A673 (cell line): ENCODE results near the gene MYH10. TPM values are rescaled to one million over a fixed set of nuclear protein-coding genes. Genes with fewer than 3 reads are reported as not detected.
A peak's percentile ranks its signal among the peaks of the same experiment; 100 is the strongest.

Experiments used
- BruUV-seq: library from RNA; stranded (reverse); fragments of 400-500 nt; replicated peaks from 2 replicates; lab custom pipeline; 2021; lab: Mats Ljungman, UMichigan
- CTCF ChIA-PET: fragments of 300-600 bp; sonication (Branson Sonifier 250); formaldehyde crosslinking; loops from one replicate; lab custom pipeline; 2022; ENCODE audit warnings: antibody characterized with exemption; lab: Charles Lee
- POLR2A ChIA-PET: fragments of 300-600 bp; sonication (Branson Sonifier 250); formaldehyde crosslinking; loops from one replicate; lab custom pipeline; 2022; ENCODE audit warnings: antibody characterized with exemption; ENCODE audit not compliant: low non-redundant PET; lab: Charles Lee
- DNase-seq: peaks from one replicate; pipeline ENCODE4 v3.0.0-alpha.2; 2015; ENCODE audit warnings: low spot score
- H3K27ac ChIP-seq: fragments of 200-600 bp; sonication (generic); 2 replicates; pipeline ENCODE4 v1.5.1; 2016; ENCODE audit warnings: mixed run types, low read depth, mild to moderate bottlenecking, mixed read lengths, antibody characterized with exemption, low read length; ENCODE audit not compliant: poor library complexity, severe bottlenecking
- H3K27me3 ChIP-seq: fragments of 200-600 bp; sonication (generic); replicated peaks from 2 replicates; pipeline ENCODE4 v1.6.1; 2017; ENCODE audit warnings: mixed run types, low read depth, mild to moderate bottlenecking, mixed read lengths, antibody characterized with exemption, low read length; ENCODE audit not compliant: insufficient read depth, poor library complexity
- H3K36me3 ChIP-seq: fragments of 200-600 bp; sonication (generic); 2 replicates; pipeline ENCODE4 v1.6.1; 2016; ENCODE audit warnings: mixed run types, mild to moderate bottlenecking, mixed read lengths, antibody characterized with exemption, low read length; ENCODE audit not compliant: insufficient read depth, poor library complexity, severe bottlenecking
- H3K4me1 ChIP-seq: fragments of 200-600 bp; sonication (generic); 2 replicates; pipeline ENCODE4 v1.6.1; 2017; ENCODE audit warnings: mixed run types, mild to moderate bottlenecking, mixed read lengths, antibody characterized with exemption, low read length; ENCODE audit not compliant: insufficient read depth, poor library complexity, severe bottlenecking
- H3K4me3 ChIP-seq: fragments of 200-600 bp; sonication (generic); 2 replicates; pipeline ENCODE4 v1.5.1; 2016; ENCODE audit warnings: low read depth, mixed run types, mild to moderate bottlenecking, mixed read lengths, low read length; ENCODE audit not compliant: poor library complexity, severe bottlenecking
- H3K9me3 ChIP-seq: fragments of 200-600 bp; sonication (generic); 2 replicates; pipeline ENCODE4 v1.6.1; 2016; ENCODE audit warnings: mixed run types, low read depth, mild to moderate bottlenecking, mixed read lengths, antibody characterized with exemption, low read length; ENCODE audit not compliant: poor library complexity, severe bottlenecking
- CTCF ChIP-seq: fragments of 300-800, 200-600 bp; sonication (generic); conservative IDR thresholded peaks from 2 replicates; pipeline ENCODE4 v1.5.1; 2017; ENCODE audit warnings: low read depth, mild to moderate bottlenecking, antibody characterized with exemption, low read length, moderate library complexity, mixed read lengths
- EZH2 ChIP-seq: fragments of 200-600 bp; sonication (generic); IDR thresholded peaks from 2 replicates; pipeline ENCODE4 v1.6.1; 2017; ENCODE audit warnings: borderline replicate concordance, low read depth, mild to moderate bottlenecking, mixed read lengths, antibody characterized with exemption, low read length; ENCODE audit not compliant: poor library complexity, severe bottlenecking
- intact Hi-C: fragments of 100-400 bp; cut with micrococcal nuclease; formaldehyde crosslinking; loops from one replicate; pipeline ENCODE4 v1.10.0; 2022; ENCODE audit not compliant: unreplicated experiment
- total RNA-seq: library from RNA; stranded (reverse); gene quantifications from 2 replicates; pipeline ENCODE4 v1.2.3, GENCODE V29; 2021

The MYH10 gene
- total RNA-seq, 1 experiment from 2014 or later, result 129 TPM

DNA sequence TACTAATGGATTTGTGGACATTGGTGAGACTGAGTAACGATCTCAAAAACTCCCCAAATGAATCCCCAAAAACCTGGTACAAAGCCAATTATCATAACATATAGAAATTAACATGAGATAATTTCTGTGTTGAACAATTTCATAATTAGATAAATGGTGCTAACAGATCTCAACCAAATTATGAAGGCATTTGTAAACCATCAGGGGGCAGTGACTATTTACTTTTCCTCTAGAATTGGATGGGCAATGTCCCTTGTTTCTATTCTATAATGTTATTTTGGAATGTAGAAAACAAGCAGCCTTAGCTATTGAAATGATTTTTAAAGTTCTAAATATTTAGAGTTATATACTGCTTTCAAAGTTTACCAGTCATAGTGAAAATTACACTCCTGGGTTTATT lies 57.8 kb downstream of the MYH10 start:
- Histone ChIP-seq H3K4me1 (no peaks in the 10 kb centered on the region), H3K27ac (no peak overlapping the region), H3K27me3 (no peaks in the 10 kb centered on the region), H3K4me3 (no peak overlapping the region), H3K9me3 (no peaks in the 10 kb centered on the region), H3K36me3 (peaks cover 23% of the 10 kb centered on the region)
- CTCF ChIA-PET, result interaction anchor here (0.7 kb wide), 1 partner anchor 58 kb away, joined by 3 read pairs; the partner anchor contains the start of gene MYH10
- POLR2A ChIA-PET, result no interaction called here
- TF ChIP-seq CTCF, result peak; percentile 47
- TF ChIP-seq EZH2, result no peak
- no TSS peak for BruUV-seq
- DNase-seq, result no peak
- intact Hi-C loops, result loop anchor here (5.0 kb wide), 1 partner anchor 175 kb away; no protein-coding TSS in a partner anchor

DNA sequence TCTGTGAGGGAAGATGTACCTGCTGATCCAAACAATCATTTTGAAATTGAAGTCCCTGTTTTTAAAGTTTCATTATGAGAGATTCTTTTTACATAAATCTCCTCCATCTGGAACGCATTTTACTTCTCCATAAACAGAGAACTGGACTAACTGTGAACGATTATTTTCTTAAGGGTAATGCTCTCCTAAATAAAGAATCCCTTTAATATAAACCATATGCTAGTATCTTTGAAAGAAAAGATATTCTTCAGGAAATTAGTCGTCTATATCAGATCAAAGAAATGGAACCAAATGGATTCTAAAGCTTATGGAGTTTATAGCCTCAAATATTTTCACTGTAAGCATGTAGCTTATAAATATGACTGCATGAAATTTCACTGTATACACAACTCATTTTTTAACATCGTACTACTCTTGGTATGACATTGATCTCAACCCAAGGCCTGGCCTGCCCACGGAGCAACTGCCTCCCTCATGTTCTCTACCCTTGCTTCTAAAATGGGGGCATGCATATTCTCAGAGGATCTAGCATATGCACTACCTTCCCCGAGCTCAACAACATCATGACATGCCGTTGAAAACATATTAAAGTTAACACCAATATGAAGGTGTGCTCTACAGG lies 66.4 kb downstream of the MYH10 start:
- Histone ChIP-seq H3K27me3 (no peaks in the 10 kb centered on the region), H3K4me3 (no peak overlapping the region), H3K36me3 (peaks cover 30% of the 10 kb centered on the region), H3K9me3 (no peaks in the 10 kb centered on the region), H3K4me1 (peaks cover 7% of the 10 kb centered on the region), H3K27ac (peak overlapping the region; percentile 28)
- ChIA-PET CTCF (interaction anchor here (0.7 kb wide), 1 partner anchor 65 kb away, joined by 6 read pairs; no protein-coding TSS in a partner anchor), POLR2A (no interaction called here)
- peak; percentile 25 for DNase-seq
- intact Hi-C loops, result no loop called here
- TF ChIP-seq CTCF, result no peak
- no peak for TF ChIP-seq EZH2
- no TSS peak for BruUV-seq

DNA sequence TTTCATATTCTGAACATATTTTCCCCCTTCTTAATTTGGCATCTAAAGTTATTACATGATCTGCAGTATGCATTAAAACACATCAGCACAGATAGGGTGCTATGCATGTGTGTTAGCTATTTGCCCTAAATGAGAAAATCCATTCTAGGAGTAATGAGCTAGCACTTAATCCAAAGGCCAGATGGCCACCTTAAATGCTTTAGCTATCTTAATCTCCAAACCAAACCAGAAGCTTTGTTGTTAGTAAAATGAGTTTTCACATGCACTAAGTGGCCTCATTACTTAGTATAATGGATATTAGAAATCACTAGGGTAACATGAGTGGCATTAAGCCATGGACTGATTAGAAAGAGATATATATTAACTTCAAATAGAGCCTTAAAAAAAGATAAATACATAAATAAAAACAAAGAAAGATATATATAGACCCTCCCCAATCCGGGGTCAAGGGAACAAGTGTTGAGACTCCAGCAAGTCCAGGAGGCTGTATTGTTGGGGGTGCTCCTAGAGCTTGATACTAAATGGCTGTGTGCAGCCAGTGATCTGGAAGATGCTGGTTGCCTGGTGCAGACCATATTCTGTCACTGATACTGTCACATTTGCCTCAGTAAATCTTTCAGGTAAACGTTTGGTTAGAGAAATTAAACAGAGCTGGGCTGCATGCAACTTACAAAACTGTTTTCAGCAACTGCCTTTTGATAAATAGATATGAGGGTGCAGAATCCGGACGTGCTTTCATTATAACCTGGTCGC lies 67.3 kb downstream of the MYH10 start:
- intact Hi-C loops, result no loop called here
- DNase-seq, result no peak
- peaks cover 7% of the 10 kb centered on the region for H3K4me1 ChIP-seq
- ChIA-PET POLR2A (no interaction called here), CTCF (interaction anchor here (0.5 to 0.7 kb wide), 2 partner anchors 22 to 66 kb away, joined by 4 to 6 read pairs; no protein-coding TSS in a partner anchor)
- no peak overlapping the region for H3K4me3 ChIP-seq
- no peak overlapping the region for H3K27ac ChIP-seq
- no peaks in the 10 kb centered on the region for H3K27me3 ChIP-seq
- no TSS peak for BruUV-seq
- H3K9me3 ChIP-seq, result no peaks in the 10 kb centered on the region
- no peak for TF ChIP-seq EZH2
- TF ChIP-seq CTCF, result no peak
- peaks cover 21% of the 10 kb centered on the region for H3K36me3 ChIP-seq
